ENCODE measurements around the gene COL26A1.
"Not testable (repeated sequence)": the region's sequence is repeated elsewhere in the genome, so short reads cannot be mapped to it uniquely, and the experiment has no call there.

COL26A1 gene

DNA sequence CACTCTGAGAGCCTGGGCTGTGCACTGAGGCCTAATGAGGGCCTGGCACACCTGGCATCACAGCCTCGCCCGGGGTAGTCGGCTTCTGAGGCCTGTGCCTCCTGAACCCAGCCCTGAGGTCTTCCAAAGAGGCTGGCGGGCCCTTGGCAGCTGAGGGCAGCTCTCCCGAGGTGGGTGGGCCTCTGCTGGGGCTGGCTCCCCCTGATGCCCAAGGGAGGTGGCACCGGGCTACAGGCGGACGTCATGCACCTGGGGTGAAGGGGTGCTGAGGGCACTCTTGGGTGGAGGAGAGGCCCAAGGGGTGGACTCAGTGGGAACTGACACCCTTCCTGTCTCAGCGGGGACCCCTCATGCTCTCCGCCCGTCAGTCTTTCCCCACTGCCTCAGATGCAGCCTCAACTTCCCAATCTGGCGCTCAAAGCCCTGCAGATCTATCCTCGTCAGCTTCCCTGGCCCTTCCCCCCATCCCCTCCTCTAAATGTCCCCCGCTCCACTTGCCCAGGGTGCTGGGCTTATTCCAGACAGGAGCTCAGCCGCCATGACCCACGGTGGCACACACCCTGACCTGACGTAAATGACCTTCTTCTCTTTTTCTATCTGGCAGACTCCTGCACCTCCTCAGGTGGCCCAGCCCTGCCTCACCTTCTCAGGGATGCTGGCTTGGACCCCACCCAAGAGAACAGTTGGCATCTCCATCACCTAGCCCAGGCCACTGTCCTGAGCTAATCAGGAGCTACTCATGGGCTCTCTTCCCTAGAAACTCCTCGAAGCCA, 228.2 kb downstream of the COL26A1 start:
- DNase-seq (ENCODE audit: low read depth in 2 of 2, low spot score in 1 of 2) = no peak

DNA sequence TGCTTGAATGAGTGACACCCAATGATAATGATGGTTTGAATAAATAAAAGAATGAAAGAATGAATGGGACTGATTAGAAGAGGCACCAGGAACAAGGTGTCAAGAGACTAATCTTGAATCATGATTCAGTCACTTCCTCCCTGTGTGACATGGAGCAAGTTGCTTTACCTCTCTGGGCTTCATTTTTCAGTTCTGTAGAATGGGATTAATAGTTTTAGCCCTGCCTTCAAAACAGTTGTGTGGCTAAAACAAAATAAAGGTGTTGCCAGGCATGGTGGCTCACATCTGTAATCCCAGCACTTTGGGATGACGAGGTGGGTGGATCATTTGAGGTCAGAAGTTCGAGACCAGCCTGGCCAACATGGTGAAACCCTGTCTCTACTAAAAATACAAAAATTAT, 228.8 kb downstream of the COL26A1 start:
- DNase-seq (ENCODE audit: low read depth in 2 of 2, low spot score in 1 of 2) = no peak

DNA sequence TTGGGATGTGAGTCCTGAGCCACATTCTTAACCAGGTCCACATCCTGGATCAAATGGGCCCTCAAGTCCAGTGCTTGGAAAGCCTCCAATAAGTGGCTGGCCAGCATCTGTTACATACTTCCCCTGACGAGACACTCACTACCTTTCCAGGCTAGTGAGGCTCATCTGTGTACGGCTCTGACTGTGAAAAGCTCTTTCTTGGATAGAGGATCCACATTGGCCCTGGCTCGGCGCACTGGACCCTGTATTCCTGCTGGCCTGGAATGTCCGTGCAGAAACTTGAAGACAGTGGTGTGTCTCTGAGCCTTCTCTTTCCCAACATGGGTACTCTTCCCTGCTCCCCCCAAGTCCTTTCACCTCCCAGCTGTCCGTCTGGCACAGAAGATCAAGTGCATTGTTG, 230.9 kb downstream of the COL26A1 start:
- DNase-seq (ENCODE audit: low read depth in 2 of 2, low spot score in 1 of 2) = no peak

DNA sequence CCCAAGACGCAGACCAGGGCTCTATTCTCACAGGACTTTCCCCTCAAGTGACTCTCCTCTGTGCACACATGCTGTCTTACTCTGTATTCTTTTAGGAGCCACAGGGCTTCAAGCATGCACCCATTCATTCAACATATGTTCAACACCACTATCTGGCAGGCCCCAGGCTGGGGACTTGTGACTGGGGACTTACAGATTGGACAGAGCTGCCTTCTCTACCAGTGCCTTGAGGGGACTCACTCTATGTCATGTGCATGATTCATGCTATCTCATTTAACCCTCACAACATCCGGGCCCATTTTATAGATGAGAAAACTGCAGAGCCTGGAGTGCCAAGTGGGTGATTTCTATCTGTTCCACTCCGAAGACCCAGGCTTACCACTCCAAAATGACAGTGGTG, 232.1 kb downstream of the COL26A1 start:
- no peak for DNase-seq (ENCODE audit: low read depth in 2 of 2, low spot score in 1 of 2)

DNA sequence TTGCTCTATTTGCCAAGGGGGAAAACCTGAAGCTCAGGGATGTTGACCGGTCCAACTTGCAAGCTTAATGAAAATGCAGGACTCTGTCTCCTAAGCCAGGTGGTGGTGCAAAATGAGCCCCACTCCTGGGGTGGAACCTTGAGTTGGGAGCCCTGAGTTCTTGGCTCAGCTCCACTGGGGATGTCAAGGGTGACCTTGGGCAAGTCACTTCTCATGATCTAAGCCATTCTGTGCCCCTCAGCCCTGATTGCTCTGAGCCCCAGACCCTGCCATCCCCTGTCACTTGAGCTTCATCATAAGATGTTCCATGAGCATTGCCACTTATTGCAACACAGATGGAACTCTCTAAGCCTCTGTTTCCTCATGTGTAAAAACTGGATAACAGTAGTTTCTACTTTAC, 232.6 kb downstream of the COL26A1 start:
- DNase-seq (ENCODE audit: low read depth in 2 of 2, low spot score in 1 of 2) = no peak

DNA sequence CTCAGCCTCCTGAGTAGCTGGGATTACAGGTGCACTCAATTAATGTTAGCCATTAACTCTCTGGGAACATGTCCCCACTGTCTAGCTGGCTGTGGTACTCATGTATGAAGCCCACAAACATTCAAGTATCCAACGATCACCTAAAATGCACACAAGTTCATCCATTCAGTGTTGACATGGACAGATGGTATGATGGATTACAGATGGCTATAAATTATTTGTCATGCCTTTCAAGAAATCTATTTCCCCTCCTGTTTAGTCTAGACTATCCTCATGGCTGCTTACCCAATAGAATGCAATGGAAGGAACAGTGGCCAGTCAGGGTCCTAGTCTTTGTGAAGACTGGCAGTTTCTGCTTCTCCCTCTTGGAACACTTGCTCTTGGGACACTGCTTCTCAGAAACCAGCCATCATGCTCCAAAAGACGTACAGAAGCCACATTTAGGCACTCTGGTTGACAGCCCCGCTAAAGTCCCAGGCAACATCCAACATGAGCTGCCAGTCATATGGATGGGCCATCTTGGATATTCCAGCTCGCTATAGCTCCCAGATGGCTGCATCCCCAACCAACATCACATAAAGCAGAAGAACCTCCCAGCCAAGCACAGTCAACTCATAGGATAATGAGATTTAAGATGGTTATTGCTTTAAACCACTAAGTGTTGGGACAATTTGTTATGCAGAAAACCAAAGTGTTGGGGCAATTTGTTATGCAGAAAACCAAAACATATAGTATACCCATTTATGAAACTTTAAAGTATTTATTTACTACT, 233.3 kb downstream of the COL26A1 start:
- no peak for DNase-seq (ENCODE audit: low read depth in 2 of 2, low spot score in 1 of 2)

DNA sequence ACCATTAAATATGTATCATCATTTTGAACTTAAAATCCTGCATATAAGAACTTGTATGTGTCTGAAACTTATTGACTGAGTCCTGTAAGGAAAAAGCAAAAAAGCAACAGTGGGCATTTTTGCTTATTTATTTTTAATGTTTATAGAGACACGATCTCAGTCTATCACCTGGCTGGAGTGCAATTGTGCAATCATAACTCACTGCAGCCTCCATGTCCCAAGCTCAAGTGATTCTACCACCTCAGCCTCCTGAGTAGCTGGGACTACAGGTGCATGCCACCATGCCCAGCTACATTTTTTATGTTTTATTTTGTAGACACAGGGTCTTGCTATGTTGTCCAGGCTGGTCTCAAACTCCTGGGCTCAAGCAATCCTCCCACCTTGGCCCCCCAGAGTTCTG, 234.2 kb downstream of the COL26A1 start:
- DNase-seq (ENCODE audit: low read depth in 2 of 2, low spot score in 1 of 2) = no peak

DNA sequence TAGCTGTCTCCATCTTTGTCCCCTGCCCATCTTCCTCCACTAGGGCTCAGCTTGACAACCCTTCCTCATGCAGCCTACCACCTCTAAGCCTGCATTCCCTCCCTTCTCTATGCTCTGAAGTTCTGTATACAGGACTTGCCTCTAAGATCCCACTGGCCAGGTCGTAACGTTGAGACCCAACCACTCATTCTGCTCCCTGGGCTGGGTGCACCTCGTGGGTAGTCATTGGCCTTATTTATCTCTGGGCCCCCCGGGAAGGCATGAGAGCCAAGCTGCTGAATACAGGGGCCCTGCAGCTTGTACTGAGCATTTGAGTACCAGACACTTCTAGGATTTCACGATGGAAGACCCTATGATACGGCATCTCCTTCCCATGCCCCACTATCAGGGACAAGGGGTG, 235.3 kb downstream of the COL26A1 start:
- no peak for DNase-seq (ENCODE audit: low read depth in 2 of 2, low spot score in 1 of 2)

DNA sequence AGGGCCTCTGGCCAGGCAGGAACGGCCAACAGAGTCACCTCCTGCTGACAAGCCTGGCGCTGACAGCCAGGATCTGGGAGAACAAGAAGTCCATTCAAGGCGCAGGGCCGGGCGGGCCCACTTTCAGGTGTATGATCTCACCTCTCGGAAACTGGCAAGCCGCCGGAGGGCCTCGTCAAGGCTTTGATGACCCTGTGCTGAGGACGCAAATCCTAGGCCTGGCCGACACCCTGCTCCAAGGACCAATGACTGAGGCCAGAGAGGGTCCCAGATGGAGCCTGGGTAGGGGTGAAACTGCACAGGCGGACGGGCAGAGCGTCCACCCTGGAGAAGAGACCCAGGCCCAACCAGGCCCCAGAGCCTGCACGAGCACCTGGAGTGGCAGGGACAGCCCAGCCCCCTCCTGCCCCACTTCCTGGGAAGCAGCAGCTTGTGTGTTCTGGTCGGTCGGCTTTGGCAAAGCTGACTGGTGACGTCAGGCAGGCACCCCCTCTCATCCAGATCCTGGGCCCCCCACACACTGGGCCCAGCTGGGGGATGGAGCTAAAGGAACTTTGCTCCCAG, 235.8 kb downstream of the COL26A1 start:
- DNase-seq (ENCODE audit: low read depth in 2 of 2, low spot score in 1 of 2) = no peak

DNA sequence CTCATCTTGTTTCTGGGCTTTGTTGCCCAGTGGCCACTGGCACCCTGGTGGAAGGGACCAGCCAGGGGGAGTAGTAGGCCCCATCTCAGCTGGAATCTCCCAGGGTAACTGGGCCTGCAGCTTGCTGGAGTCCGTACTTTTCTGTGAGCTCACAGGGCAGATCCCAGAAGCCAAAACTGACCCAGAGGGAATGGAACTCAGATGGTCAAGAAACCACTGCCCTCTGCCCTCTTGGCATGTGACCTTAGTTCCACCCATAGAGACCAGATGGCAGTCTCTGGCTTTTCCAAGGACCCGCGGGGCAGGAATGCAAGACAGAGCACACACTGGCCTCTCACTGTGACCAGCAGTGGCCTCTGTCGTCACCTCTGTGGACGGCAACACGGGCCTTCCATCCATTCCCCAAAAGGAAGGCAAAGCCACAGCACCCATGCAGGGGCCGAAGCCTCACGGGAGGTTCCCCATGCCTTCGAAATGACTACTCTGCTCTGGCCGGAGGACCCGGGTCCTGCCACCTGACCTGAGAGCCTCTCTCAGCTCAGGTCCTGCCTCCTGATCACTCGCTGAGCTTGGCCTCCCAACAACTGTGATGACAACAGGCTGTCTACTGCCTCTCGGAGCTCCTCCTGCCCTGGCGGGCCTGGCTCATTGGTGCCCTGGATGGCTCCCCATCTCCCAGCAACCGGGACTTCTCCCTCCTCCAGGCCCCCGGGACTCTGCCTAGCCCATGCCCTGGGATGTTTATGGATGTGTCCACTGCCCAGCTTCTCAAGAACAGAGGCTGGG, 236.5 kb downstream of the COL26A1 start:
- no peak for DNase-seq (ENCODE audit: low read depth in 2 of 2, low spot score in 1 of 2)

DNA sequence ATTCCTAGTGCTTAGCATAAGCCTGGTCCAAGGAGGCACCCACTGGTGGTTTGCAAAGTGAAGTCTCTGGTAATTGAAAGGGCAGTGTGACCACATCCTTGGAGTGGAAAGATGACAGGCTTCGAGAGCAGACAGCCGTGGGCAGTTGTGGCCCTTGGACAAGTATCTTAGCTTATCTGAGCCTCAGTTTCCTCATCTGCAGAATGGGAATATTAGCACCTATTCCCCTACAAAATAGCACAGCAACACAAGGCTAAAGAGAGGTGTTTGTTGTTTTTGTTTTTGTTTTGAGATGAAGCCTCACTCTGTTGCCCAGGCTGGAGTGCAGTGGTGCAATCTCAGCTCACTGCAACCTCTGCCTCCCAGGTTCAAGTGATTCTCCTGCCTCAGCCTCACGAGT, 237.1 kb downstream of the COL26A1 start:
- no peak for DNase-seq (ENCODE audit: low read depth in 2 of 2, low spot score in 1 of 2)

DNA sequence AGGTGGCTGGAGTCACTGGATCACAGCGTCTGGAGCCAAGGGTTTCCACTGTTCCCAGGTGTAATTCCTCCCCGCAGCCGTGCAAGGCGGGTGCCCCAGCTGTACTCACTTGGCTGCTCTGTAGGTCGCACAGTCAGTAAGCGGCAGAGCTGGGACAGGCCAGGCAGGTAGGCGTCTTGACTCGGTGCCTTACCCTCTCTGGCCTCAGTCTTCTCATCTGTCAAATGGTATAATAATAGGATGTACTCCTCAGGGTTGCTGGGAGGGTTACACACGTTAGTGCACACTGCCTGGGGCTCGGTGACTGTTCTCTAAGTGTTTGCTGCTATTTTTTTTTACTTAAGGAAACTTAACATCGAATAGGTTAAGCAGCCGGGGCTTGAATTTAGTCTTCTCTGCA, 239.4 kb downstream of the COL26A1 start:
- DNase-seq (ENCODE audit: low read depth in 2 of 2, low spot score in 1 of 2) = no peak

DNA sequence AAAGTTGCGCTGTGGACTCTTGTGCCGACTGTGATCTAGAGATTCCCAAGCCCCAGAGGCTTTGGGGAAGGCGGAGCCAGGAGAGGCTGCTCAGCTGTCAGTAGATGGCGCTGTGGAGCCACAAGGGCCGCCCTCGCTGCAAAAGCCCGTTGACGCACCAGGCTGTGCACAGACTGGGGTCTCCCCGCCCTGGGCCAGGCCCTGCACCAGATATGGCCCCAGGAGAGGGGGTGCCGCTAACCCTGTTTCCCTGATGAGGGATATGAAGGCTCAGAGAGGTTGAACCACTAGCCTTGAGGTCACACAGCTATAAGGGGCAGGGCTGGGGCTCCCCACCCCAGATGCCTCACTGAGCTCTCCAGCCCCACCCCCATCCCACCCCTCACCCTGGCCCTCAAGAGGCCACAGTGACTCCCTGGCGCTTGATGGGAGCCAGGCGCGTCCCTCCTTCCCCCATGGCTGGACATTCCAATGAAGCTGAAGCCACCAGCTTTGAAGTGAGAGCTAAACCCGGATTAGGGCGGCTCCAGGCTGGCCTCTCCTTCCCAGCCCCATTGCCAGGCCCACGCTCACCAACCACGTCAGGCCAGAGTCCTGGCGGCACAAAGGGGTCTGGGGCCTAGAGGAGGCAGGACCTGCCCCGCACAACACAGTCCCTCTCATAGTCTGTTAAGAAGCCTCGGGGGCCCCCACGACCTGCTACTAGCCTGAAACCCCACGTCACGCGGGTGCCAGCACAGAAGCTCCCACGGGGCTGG, 240.0 kb downstream of the COL26A1 start:
- DNase-seq (ENCODE audit: low read depth in 2 of 2, low spot score in 1 of 2) = peak; percentile 21 to 22

DNA sequence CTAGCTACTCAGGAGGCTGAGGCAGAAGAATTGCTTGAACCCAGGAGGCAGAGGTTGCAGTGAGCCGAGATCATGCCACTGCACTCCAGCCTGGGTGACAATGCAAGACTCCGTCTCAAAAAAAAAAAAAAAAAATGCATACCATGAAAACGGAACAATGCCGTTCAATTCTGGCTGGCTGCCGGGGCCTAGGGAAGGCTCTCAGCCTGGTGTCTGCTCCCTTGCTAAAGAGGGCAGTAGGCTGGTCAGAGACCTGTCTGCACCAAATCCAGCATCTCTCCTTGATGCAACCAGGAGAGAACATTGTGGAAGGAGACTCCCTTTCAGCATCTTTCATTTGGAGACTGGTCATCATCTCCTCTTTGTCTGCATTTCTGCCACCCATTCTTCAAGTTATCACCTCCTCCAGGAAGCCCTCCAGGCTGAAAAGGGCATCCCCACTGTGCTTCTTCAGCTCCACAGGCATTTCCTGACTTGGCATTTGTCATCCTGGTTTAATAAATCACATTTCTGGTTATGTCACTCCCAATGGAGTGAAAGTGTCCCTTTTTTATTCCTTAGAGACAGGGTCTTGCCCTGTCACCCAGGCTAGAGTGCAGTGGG, 241.8 kb downstream of the COL26A1 start:
- no peak for DNase-seq (ENCODE audit: low read depth in 2 of 2, low spot score in 1 of 2)

DNA sequence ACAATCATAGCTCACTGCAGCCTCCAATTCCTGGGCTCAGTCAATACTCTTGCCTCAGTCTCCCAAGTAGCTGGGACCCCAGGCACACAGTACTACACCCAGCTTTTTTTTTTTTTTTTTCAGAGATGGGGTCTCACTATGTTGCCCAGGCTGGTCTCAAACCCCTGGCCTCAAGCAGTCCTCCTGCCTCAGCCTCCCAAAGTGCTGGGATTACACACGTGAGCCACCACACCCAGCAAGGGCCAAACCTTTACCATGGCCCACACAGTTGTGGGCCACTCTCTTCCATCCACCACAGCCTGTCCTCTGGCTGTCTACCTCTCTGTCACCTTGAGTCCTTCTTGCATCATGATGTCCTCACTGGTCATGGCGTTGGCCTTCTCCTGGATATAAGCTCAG, 242.3 kb downstream of the COL26A1 start:
- DNase-seq (ENCODE audit: low read depth in 2 of 2, low spot score in 1 of 2) = not testable (repeated sequence)

DNA sequence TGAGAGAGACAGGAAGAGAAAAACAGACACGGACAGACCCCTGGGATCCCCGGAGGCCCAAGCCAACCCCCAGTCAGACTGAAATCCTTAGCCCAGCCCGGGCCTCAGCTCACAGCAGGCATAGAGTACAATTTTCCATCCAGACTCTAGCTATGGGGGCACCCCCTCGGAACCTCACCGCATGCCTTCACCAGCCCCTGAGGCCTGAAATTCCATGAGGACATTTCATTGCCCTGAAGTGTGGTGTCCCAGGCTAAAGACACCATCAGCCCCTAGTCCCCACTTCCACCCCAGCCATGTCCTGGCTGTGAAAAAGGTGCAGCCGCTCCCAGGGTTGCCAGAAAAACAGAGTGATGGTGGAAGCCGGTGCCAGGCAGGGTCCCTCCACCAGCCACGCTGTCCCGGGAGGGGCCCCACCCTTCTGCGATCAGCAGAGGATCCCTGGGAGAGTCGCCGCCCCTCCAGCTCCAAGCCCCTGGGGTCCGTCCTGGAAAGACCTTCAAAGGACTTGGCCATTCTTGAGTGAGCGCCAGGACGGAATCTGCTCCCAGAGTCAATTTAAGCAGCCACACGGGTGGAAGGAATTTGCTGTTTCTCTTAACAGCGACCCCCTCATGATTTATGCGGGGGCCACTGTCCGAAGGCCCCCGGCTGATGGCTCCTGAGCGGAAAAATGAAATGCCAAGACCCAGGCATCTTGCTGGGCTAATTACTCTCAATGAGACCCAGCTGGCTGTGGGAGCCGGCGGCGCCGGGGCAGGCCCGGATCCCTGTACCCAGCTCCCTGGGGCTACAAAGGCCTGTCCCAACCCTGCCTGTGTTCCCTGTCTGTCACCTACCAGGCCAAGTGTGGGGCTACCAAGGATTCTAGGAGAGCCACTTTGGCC, 243.2 kb downstream of the COL26A1 start:
- no peak for DNase-seq (ENCODE audit: low read depth in 2 of 2, low spot score in 1 of 2)

DNA sequence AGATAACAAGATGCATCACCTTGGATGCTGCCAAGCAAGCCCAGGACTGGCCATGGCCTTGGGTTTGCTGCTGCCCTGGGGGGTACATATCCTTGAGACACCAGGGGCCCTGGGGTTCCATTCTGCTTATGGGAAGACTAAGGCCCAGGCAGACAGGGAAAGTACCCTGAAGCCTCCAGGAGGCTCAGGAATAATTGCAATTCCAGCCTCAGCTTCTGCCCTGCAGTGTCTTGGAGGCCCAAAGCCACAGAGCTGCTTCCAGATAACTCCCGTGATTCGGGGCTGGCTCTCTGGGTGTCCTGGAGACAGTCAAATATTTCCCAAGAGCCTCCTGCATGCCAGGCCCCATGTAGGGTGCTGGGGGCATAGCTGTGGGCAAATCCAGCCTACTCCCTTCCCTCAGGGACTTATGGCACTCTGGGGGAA, 243.8 kb downstream of the COL26A1 start:
- DNase-seq (ENCODE audit: low read depth in 2 of 2, low spot score in 1 of 2) = no peak

All from stimulated activated CD8-positive, alpha-beta memory T cell treated with anti-CD3 and anti-CD28 coated beads, Interleukin-4, amount 100 ng/mL, for 4 hours (primary cell).